ENCODE results near the gene NQO2.
"Not testable (repeated sequence)": the region's sequence is repeated elsewhere in the genome, so short reads cannot be mapped to it uniquely, and the experiment has no call there.

NQO2 gene

DNA sequence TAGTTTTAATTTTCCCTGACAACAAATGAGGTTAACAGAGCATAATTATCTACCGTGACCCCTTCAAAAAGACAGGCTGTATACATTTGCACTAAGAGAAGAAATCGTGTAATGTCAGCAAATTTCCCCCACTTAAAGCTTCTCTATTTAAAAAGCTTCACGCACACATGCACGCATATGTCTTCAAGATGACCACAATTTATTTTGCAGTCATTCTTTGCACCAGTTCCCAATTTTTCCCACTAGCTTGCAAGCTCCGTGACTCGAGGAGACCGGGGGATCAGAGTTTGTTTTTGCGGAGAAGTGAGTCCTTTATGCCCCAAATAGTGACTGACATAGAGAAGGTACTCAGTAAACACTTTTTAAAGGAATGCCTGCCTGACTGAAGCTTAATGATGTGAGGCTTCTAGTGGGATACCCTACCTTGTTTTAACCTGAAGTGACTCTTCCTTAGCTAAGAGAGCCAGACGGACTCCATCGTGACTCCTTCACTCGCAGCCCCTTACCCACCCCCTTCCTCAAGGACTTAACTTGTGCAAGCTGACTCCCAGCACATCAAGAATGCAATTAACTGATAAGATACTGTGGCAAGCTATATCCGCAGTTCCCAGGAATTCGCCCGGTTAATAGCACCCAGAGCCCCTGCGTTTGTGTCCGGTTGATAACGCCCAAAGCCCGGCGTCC, 9.3 kb upstream of the NQO2 start:
- peak; percentile 12 to 41 for DNase-seq

DNA sequence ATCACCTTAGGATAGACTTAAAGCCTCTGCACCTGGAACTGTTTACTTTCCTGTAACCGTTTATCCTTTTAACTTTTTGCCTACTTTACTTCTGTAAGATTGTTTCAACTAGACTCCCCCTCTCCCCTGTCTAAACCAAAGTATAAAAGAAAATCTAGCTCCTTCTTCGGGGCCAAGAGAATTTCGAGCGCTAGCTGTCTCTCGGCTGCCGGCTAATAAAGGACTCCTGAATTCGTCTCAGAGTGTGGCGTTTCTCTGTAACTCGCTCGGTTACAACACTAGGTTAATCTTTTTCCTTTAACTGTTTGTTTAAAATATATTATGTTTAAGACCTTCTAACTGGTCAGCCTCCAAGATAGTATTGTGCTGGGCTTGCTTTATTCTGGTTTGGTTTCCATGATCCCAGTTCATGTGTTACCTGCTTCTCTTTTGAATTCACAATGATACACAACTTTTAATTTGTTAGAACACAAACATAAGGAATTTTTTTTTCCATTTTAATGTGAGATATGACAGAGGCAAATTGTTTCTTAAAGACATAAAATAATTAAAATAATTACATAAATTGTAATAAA, 8.7 kb upstream of the NQO2 start:
- DNase-seq = no peak

- no peak for DNase-seq
These were observed 7.2 kb upstream of the NQO2 start for GRCh38 chr6:2992330-2992979.

GRCh38 chr6:2993755-2994317, 5.9 kb upstream of the NQO2 start:
- no peak for DNase-seq

GRCh38 chr6:2998249-2998997, 1.3 kb upstream of the NQO2 start:
- DNase-seq = peak; percentile 59 to 78

DNA sequence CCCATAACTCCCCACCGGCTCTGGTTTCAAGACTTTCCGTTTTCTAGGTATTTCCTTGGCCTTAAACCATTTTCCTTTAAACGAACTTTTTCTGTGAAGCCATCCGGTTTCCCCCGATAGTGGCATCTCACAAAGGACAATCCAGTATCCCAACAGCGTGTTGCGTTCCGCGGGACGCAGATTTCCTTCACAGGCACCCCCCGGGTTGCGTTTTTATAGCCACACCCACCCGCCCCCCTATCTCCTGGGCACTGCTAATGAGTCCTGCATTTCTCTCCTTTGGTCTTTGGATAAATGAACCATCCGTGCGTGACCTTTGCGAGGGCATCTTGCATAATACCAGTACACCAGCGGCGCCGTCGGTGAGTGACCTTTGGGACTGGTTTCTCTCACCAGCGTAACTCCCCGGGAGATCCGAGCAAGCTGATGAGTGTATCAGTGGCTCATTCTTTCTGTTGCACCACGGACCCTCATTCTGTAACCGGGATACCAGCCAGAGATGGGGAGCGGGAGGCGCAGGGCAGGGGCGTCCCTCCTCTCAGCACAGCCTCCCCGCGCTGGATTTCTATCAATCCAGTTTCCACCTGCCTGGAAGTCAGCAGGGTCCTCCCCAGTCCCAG, 586 bp upstream of the NQO2 start:
- no peak for DNase-seq

- DNase-seq = no peak
These were observed 1.6 kb downstream of the NQO2 start for GRCh38 chr6:3001146-3001772.

DNA sequence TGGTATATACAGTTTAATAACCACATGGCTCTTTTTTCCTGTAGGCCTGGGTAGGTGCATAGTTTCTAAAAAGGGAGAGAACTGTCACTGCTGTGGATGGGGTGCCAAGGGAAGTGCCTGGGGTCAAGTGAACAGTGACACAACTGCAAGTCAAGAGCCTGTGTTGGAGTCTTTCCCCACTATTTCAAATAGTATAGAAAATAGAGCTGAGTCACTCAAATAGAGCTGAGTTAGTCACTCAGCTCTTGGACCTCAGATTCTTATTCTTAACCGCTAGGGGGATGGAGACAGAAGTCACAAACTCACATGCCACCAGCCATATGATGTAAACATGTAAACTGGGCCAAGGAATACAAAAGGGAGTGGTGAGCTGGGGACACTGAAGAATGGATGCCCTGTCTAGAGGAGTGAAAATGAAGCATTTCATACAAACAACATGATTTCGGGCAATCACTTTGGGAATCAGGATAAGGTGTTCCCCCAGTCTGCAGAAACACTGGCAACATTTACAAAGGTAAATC, 2.1 kb downstream of the NQO2 start:
- peak; percentile 46 to 71 for DNase-seq

DNA sequence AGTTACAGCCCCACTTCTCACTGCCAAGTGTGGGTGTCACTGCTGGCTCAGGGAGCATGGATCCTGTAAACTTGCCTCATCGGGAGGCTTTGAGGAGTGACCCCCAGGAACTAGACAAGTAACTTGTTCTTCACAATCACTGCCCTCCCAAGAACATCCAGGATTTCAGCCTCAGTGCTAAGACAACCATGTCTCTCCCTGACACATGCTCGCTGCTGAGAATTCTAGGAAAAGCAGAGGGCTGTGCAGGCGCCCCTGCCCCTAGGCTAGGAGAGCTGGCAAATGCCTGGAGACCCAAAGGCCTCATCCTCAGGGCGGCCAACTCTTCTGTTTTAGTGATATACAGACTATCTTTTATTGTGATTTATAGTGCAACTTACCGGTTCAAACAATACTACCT, 3.5 kb downstream of the NQO2 start:
- DNase-seq = not testable (repeated sequence)

DNA sequence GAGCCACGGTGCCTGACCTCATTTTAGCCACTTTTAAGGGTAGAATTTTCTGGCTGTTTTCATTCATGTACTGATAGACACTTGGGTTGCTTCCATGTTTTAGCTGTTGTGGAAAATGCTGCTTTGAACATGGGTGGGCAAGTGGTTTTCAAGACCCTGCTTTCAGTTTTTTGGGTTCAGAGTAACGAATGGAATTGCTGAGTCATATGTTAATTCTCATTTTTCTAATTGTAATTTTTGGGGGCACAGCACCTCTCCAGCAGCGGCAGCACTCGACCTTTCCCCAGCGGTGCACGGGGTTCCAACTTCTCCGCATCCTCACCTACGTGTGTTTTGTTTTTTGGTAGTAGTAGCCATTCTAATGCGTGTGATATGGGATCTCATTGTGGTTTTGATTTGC, 5.4 kb downstream of the NQO2 start:
- DNase-seq = no peak

GRCh38 chr6:3005874-3006273, 6.2 kb downstream of the NQO2 start:
- DNase-seq = no peak

DNA sequence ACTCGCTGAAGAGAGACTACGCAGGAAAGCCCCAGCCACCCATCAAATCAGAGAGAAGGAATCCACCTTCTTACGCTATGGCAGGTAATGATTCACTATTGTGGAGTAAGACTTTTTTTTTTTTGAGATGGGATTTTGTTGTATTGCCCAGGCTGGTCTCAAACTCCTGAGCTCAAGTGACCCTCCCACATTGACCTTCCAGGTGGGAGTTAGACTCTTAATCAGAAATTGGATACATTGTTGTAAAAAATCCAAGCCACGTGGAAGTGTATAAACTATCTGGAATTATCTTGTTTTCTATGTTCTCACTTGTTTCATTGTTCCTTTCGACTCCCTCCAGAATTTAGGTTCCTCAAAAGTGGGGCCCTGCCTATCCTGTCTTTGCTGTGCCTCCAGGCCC, 6.8 kb downstream of the NQO2 start:
- DNase-seq = no peak

DNA sequence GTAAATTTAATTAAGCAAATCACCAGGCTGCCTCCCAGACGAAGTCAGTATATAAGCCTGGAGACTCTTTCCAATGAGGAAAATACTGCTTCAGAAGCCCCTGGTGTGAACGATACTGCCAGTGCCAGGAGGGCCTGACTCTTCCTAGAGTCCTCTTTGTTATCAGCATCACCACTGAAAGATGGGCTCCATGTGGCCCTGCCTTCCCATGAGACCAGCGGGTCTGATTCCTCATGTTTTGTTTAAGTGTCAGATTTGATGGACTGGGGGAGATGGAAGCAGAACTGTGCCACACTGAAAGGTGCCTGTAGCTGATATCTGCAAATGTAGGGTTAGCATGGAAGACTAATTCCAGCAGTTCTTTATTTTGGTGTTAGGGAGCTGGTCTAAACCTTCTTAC, 7.9 kb downstream of the NQO2 start:
- DNase-seq = no peak

GRCh38 chr6:3008712-3009265, 9.1 kb downstream of the NQO2 start:
- DNase-seq = not testable (repeated sequence)

DNA sequence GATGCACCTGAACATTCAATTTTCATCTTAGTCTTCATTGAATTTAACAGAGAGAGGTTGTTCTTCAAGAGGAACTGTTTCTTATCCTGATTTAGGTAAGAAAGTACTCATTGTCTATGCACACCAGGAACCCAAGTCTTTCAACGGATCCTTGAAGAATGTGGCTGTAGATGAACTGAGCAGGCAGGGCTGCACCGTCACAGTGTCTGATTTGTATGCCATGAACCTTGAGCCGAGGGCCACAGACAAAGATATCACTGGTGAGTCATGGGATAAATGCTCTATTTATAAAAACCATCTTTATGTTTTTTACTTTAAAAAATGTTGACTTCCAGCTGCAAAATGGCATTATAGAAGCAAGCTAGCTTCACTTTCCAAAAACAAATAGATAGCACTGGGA, 10.2 kb downstream of the NQO2 start:
- DNase-seq = no peak

DNA sequence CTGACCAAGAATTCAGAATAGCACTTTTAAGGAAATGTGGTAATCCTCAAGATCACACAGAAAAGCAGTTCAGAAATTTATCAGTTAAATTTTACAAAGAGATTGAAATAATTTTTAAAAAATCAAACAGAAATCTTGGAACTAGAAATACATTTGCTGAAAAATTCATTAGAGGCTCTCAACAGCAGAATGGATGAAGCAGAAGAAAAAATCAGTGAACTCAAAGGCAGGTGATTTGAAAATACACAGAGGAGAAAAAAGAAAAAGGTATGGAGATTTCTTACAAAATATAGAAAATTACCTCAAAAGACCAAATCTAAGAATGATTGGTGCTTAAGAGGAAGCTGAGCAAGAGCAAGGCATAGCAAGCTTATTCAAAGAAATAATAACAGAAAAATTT, 11.5 kb downstream of the NQO2 start:
- DNase-seq = no peak

DNA sequence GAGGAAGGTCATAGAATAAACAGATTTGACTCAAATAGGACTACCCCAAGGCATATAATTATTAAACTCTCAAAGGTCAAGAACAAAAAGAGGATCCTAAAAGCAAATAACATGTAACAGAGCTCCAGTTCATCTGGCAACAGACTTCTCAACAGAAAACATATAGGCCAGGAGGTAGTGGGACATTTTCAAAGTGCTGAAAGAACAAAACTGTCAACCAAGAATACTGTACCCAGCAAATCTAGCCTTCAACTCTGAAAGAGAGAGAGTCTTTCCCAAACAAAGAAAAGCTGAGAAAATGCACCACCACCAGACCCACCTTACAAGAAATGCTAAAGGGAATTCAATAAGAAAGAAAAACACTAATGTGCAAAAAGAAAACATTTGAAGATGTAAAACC, 11.9 kb downstream of the NQO2 start:
- no peak for DNase-seq

GRCh38 chr6:3013486-3013885, 13.8 kb downstream of the NQO2 start:
- peak in 1 of 2 donors; percentile 63 for DNase-seq

DNA sequence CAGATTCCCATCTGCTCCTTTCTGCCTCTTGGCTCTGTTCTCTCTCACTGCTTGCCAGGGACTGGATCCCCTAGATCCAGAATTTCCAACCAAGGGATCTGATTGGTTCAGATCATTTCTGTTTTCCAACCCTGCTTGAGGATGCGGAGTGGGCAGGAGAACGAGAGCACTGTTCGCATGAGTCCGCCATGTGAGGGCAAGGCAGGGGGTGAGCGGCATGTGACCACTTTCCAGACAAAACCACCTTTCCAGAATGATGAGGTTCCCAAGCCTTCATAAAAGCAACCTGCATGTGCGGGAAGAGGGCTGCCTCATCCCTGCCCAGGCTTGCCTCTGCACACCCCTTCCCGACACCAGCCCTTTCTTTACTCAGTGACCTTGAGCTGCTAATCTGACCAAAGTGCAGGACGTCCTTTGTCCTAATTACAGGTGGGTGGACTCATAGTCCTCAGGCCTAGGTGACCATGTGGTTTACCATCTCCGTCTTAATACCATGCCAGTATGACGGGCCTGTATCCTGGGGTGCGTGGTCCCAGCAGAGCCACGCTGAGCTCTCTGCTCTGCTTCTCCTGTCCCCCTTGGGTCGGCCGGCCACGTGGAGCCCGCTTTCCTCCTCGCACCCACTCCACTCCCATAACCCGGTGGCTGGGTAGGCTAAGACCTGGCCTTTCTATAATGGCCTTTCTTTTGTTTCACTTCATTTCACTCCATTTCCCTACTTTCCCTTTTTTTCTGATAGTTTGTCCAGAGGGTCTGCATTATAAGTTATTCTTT, 14.4 kb downstream of the NQO2 start:
- DNase-seq = no peak

GRCh38 chr6:3014675-3015066, 15.0 kb downstream of the NQO2 start:
- no peak for DNase-seq

- no peak for DNase-seq
These were observed 15.4 kb downstream of the NQO2 start for GRCh38 chr6:3015144-3015543.

All from CD4-positive, alpha-beta T cell treated with Interleukin-4 for 1 hour (primary cell).